ENCODE data around the gene ACKR4. TPM values are rescaled to one million over a fixed set of nuclear protein-coding genes. Genes with fewer than 3 reads are reported as not detected.
A peak's percentile ranks its signal among the peaks of the same experiment; 100 is the strongest.
"Not testable (repeated sequence)": the region's sequence is repeated elsewhere in the genome, so short reads cannot be mapped to it uniquely, and the experiment has no call there.

Gene ACKR4
- 0.98 and 2.6 TPM in 2 replicates for total RNA-seq (2014; rRNA removed; shearing (Covaris generic))

DNA sequence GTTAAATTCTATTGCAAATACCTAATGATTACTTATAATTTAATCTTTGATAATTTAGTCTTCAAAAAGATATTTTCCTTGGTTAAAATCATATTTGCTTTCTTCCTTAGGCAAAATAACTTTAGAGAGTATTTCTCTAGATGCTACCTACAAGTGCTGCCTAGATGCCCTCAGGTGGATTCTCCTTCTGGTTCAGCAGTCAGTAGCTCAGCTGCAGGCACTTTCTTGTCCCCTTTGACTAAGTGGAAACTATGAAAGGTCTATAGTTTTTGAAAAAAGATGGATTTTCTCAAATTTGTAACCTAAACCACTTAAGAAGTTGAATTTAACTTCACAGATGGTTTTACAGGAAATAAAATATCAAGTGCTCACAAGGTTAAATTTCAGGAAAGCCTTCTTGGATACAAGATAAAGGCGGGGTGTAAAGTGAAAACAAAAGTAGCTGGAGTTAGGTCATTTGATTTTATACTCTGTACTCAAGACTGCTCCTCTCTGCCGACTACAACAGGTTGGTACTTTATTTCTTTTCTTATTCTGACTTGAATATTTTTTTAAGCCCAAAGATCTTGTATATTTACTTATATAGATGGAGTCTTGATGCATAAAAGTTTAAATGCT is at the start of gene ACKR4:
TSS of gene ACKR4 (plus strand) at position 455 of the 618 bp plus-strand sequence. CDS start 3,128 bp downstream, outside the sequence.
- peak; percentile 33 for DNase-seq (ENCODE audit: low read depth)

GRCh38 chr3:132549169-132549568 is 47.9 kb upstream of the ACKR4 start:
- DNase-seq (ENCODE audit: low read depth): no peak

- DNase-seq (ENCODE audit: low read depth): peak; percentile 82
Observed at GRCh38 chr3:132549890-132550578, 47.0 kb upstream of the ACKR4 start.

DNA sequence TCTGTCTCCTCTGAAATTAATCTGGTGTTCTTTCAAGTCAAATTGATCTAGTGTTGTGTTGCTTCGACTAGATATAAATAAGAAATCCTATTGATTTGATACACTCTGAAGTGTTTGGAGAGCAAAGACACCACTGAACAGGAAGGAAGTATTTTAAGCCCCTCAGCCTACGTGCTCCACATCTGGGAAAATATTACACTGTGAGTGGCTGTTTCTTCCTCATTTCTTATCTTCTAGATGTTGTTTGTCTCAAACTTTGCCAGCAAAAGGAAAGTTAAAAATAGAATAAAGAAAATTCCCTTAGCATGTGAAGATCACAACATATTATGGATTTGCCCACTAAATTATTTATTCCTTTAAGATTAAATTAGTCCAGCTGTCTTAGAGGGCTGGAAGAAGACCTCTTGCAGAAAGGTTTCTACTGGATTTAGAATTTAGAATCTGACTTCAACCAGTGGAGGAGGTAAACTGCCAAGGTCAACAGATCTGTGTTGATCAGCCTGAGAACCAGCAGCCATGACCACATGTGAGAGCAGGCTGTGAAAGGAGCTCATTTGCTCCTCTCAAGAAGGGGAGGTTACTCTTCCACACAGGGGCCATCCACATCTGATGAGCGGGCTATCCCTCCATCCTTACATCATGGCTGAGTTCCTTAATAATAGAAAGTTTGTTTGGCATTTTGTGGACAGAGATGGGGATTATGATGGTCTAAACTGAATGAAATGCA is 46.3 kb upstream of the ACKR4 start:
- peak; percentile 6 for DNase-seq (ENCODE audit: low read depth)

DNA sequence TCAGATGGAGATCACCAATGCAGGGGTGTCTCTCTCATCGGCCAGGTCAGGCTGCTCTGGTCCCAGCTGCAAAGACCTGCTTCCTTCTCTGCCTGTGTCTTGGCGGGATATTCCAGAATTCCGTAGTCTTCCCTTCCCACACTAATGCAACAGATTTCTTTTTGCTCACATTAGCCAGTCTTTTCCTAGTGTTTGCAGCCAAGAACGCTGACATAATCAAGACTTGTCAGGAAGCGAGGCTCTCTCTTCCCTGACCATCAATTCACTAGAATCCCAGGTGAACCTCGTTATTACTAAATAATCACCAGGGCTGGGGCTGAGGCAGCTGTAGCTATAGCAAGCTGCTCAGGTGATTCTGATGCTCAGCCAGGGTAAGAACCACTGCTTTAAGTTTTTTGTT is 43.2 kb upstream of the ACKR4 start:
- DNase-seq (ENCODE audit: low read depth): no peak

DNA sequence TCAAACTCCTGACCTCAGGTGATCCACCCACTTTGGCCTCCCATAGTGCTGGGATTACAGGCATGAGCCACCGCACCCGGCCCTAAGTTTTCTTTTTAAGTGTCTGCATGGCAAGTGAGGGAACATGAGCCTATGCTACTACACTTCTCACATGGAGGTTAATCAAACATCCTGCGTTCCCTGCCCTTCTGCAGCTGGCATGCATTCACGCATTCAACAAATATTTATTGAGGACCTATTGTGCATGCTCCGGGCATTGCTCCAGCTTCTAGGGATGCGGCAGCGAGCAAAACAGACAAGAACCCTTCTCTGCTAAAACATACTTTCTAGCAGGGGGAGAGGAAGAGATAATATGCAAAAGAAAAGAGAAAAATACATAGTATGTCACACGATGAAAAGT is 42.6 kb upstream of the ACKR4 start:
- peak; percentile 4 for DNase-seq (ENCODE audit: low read depth)

DNA sequence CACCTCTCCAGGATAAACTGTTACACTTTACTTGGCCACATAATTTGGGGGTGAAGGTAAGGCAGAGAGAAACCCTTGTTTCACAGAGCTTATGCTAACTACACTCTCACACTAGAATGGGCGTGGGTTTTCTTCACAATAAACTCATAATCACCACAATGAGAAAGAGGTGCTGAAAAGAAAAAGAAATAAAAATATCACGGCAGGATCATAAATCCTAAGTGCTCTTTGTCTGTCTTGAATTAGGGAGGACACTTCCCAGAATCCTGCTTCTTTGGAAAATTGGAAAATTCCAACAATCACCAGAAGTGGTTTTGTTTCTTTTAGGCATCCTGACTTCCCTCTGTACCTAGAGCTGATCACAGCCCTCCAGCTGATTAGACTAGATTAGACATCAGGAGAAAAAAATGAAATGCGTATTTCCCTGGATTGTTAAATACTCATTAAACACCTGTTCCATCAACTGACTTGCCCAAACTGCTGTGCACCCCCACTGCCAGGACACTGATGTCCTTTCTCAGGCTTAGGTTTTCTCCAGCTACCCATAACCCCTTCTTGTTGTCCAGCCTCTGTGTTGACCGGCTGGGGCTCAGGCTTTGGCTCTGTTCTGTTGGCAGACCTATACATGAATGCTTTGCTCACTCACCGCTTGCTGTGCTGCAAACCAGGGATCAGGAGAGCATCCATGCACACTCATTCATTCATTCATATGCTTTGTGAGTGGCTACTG is 41.6 kb upstream of the ACKR4 start:
- no peak for DNase-seq (ENCODE audit: low read depth)

DNA sequence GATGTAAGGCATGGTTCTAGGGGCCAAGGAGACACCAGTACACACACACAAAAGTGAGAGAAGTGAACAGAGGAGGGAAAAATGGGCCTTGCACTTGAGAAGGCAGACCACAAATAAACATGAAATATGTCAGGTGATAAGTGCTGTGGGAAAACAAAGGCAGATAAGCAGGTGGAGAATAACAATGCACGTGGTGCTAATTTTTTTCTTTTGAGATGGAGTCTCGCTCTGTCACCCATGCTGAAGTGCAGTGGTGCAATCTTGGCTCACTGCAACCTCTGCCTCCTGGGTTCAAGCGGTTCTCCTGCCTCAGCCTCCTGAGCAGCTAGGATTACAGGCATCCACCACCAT is 41.1 kb upstream of the ACKR4 start:
- not testable (repeated sequence) for DNase-seq (ENCODE audit: low read depth)

GRCh38 chr3:132556508-132557159 is 40.4 kb upstream of the ACKR4 start:
- peak; percentile 30 for DNase-seq (ENCODE audit: low read depth)

DNA sequence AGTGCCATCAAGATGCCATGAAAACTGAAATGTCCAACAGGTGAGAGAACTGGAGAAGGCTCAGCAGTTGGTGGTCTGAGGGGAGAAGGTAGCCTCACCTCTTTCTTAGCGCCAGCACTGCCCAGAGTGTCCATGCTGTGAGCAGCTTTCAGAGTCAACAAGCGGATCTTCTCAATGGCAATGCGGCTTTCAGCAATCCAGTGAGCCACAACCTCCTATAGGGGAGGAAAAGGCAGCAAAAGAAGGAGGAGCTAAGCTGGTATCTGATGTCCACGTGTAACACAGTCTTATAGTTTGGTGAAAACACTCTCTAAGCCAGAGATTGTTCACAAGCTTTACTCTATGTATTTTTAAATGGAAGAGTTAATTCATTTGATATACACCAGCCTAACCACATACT is 36.1 kb upstream of the ACKR4 start:
- DNase-seq (ENCODE audit: low read depth): no peak

DNA sequence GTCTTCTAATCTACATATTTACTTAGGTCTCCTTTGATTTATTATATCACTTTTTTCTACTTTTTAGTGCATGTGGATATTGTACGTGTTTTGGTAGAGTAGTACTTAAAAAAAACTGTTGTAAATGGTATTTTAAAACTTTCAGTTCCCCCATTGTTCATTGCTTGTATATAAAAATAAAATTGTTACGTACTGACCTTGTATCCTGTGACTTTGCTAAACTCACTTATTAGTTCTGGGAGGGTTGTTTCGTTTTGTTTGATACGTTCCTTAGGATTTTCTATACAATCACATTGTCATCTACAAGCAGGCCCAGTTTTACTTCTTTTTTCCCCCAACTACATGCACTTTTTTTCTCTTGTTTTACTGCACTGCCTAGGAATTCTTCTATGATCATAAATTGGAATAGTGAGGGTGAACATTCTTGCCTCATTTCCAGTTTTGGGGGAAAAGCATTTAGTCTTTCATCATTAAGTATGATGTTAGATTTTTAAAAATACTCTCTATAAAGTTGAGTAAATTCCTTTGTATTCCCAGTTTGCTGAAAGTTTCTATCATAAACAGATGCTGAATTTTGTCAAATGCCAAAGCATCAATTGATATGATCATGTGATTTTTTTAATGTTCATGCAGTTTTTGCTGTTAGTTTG is 33.5 kb upstream of the ACKR4 start:
- DNase-seq (ENCODE audit: low read depth): no peak

DNA sequence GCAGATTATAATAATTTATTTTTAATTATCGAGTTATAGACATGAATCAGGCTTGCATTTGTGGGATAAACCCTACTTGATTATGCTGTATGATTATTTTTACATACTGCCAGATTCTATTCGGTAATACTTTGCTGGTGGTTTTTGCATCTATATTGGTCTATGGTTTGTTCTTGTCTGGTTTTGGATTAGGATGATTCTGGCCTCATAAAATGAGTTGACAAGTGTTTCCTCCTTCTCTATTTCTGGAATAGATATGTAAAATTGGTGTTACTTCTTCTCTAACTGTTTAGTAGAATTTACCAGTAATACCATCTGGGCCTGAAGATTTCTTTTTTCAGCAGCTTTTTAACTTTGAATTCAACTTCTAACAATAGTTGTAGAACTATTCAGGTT is 33.0 kb upstream of the ACKR4 start:
- no peak for DNase-seq (ENCODE audit: low read depth)

DNA sequence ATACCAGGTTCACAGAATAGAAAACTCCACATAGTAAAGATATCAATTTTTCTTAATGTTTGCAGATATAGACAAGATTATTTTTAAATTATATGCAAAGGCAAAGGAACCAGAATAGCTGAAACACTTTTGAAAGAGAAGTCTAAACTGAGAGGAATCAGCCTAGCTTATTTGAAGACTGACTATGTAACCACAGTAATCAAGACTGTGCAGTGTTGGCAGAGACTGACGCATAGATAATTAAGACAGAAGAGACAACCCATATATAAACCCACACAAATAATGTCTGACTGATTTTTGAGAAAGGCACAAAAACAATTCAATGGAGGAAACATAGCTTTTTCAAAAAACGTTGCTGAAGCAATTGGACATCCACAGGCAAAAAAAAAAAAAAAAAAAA is 28.6 kb upstream of the ACKR4 start:
- DNase-seq (ENCODE audit: low read depth): no peak

DNA sequence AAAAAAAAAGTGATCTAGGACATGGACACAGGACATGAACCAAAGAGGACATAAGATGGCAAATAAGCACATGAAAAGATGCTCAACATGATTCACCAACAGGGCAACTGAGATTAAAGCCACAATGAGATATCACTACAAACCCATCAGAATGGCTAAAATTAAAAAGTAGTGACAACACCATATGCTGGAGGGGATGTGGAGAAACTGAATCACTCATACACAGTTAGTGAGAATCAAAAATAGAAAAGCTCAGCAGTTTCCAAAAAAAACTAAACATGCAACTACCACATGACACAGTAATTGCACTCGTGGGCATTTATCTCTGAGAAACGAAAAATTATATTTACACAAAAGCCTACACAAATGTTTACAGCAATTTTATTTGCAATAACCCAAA is 27.9 kb upstream of the ACKR4 start:
- DNase-seq (ENCODE audit: low read depth): peak; percentile 74

- DNase-seq (ENCODE audit: low read depth): no peak
Observed at GRCh38 chr3:132569580-132569979, 27.5 kb upstream of the ACKR4 start.

DNA sequence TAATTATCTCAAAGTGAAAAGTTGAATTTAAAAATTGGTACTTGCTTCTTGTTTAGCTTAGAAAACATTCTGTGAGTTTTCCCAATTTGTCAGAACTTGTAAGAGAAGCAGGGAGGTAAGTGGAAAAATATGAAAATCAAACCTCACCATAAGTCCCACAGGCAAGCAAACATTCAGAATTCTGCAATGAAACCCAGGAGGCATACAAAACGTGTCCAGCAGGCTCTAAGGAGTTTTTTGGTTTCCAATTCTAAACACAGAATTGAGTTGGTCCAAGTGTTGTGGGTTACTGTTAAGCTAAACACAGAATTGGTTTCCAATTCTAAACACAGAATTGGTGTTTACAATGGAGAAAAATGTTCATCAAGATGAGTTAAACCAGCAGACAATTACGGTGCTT is 27.1 kb upstream of the ACKR4 start:
- no peak for DNase-seq (ENCODE audit: low read depth)

DNA sequence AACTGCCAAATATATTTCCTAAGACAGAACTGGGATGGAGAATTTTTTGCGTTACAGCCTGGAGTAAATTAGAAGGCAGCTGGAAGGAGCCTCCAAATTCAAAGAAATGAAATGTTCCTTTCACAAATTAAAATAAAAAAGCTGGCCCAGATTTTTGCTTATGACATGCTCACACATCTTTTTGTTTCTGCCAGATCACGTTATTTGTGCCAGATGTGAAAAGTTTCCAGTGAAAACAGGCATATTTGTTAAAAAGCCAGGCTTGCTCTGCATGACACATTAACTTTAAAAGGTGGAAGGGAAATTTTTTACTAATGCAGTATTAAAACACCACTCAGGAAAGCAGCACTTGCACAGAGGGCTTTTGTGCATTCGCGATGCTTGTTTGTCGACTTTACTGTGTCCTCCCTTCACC is 23.3 kb upstream of the ACKR4 start:
- DNase-seq (ENCODE audit: low read depth): peak; percentile 15

DNA sequence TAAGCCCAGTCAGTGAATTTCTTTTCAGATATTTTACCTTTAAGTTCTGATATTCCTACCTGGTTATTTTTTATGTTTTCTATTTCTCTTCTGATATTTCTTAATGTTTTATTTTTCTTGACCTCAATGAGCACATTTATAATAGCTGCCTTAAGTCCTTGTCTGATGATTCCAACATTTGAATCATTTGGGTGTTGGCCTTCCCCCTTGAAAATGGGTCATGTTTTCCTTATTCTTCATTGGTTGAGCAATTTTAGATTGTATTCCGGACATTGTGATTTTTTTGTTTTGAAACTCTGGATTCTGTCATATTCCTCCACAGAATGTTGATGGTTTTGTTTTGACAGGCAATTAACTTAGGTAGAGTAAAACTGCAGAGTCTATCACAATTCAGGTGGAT is 9.7 kb upstream of the ACKR4 start:
- no peak for DNase-seq (ENCODE audit: low read depth)

DNA sequence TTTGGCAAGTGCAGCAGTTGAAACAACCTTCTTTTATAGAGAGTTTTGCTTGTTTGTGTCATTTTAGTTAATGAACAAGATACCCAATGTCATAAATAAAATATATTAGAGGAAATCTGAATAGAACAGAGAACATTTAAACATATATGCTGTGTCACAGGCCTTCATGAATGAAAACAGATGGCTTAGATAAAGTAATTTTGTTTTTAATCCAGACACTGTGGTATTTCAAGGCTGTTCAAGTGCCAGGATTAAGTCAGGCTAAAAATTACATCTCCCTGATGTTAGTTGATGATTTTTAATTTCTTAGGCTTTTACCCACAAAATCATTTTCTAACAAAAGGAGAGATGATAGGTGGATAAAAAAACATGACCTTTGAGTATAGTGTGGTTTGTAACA is 4.9 kb upstream of the ACKR4 start:
- DNase-seq (ENCODE audit: low read depth): no peak

- DNase-seq (ENCODE audit: low read depth): no peak
Observed at GRCh38 chr3:132593241-132593946, 3.7 kb upstream of the ACKR4 start.

DNA sequence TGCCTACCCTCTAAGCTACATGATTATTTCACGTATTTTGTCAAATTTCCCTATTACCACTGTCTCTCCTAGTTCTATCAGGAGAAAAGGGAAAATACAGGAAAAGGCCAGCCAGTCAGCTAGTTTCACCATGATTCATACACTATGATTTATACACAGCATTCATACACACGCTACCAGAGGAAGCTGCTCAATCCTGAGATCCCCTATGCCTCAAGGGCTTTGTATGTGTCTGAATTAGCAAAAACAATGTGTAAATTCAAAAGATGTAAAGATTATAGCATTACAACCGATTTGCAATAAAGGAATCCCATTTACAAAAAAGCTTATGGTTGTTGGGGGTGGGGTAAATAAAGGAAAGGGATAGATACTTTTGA is 3.1 kb upstream of the ACKR4 start:
- DNase-seq (ENCODE audit: low read depth): peak; percentile 82
